SK-N-DZ (cell line): Measurements from ENCODE around the gene IL17RD.
"Not testable (repeated sequence)": the region's sequence is repeated elsewhere in the genome, so short reads cannot be mapped to it uniquely, and the experiment has no call there.

Source experiments
- DNase-seq: peaks from one replicate; pipeline ENCODE4 v3.0.0-alpha.2; 2015; ENCODE audit warnings: low spot score

Gene IL17RD

GRCh38 chr3:57093489-57093888, 71.7 kb downstream of the IL17RD start:
- DNase-seq = no peak

GRCh38 chr3:57091521-57092273, 73.5 kb downstream of the IL17RD start:
- DNase-seq = no peak

GRCh38 chr3:57089043-57089442, 76.1 kb downstream of the IL17RD start:
- DNase-seq = no peak

- DNase-seq = no peak
Observed at GRCh38 chr3:57088503-57088902, 76.7 kb downstream of the IL17RD start.

DNA sequence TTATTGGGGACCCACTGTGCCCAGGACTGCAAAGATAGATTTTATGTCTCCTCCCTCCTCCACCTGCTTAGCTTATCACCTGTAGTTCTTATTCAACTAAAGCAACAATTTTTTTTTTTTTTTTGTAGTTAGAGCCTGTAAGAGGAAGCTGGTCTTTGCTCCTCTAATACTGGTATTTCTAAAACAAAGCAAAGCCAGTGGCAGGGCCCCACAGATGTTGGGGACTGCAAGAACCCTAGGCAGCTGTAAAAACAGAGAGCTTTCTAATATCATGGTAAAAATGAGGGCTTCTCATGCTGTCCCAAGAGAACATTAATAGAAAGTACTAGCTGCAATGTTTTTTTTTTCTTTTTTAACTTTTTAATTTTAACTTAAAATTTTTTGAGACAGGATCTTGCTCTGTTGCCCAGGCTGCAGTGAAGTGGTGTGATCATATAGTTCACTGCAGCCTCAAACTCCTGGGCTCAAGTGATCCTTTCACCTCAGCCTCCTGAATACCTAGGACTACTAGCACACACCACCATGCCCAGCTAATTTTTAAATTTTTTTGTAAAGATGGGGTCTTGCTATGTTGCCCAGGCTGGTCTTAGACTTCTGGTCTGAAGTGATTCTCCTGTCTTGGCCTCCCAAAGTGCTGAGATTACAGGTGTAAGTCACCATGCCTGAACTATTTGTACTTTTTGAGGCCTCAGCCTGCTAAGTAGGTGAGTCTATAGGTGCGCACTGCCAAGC, 77.6 kb downstream of the IL17RD start:
- no peak for DNase-seq

- DNase-seq = no peak
Observed at GRCh38 chr3:57086201-57086600, 79.0 kb downstream of the IL17RD start.

DNA sequence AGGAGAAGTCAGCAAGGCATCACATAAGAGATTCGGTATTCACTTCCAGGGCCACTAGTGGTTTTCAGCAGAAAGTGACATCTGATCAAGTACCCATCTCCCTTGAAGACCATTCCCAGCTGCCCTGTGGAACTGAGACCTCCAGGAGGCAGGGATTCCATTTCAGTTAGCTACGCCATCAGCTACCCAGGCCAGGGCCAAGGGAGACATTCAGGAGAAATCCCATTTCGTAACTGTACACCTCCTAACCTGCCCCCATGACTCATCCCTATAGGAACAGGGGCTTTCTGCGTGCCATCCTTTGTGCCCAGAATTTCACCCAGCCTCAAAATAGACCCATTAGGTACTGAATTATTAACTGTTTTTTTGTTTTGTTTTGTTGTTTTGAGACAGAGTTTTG, 79.9 kb downstream of the IL17RD start:
- DNase-seq = no peak

GRCh38 chr3:57083266-57083995, 81.7 kb downstream of the IL17RD start:
- not testable (repeated sequence) for DNase-seq

GRCh38 chr3:57082481-57082880, 82.7 kb downstream of the IL17RD start:
- no peak for DNase-seq

DNA sequence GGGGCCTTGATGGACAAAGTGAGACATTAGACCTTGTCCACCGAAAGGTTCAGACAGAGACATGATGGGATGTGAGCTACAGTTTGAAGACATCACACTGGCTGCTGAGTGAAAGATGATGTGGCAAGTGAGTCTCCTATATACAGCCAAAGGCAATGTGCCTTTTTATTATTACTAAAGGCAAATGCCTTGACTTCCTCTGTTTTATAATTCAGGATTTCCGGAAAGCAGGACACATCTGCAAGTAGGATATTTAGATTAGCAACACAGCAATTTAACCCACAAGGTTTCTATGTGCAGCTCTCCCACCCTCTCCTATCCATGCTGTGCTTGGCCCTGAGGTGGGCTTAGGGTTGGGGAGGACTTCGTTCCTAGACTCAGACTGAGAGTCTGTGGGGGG, 84.0 kb downstream of the IL17RD start:
- no peak for DNase-seq

DNA sequence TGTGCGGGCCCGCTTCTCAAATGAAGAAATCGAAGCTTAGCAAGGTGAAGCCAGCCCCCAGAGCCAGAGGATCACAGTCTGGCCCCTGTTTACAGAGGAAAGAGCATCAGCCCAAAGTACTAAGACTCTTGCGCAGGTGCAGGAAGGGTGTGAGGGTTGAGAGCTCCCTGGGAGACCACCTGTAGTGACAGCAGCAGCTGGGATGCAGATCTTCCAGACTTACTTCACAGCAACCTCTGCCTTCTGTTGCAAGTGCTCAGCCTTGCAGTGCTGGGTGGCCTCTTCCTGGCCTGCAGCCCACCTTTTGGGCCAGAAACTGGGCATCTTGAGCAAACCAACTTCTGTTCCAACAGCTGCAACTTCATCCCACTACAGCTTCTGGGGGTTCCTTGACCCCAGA, 85.0 kb downstream of the IL17RD start:
- no peak for DNase-seq

- no peak for DNase-seq
Observed at GRCh38 chr3:57079474-57079831, 85.7 kb downstream of the IL17RD start.

DNA sequence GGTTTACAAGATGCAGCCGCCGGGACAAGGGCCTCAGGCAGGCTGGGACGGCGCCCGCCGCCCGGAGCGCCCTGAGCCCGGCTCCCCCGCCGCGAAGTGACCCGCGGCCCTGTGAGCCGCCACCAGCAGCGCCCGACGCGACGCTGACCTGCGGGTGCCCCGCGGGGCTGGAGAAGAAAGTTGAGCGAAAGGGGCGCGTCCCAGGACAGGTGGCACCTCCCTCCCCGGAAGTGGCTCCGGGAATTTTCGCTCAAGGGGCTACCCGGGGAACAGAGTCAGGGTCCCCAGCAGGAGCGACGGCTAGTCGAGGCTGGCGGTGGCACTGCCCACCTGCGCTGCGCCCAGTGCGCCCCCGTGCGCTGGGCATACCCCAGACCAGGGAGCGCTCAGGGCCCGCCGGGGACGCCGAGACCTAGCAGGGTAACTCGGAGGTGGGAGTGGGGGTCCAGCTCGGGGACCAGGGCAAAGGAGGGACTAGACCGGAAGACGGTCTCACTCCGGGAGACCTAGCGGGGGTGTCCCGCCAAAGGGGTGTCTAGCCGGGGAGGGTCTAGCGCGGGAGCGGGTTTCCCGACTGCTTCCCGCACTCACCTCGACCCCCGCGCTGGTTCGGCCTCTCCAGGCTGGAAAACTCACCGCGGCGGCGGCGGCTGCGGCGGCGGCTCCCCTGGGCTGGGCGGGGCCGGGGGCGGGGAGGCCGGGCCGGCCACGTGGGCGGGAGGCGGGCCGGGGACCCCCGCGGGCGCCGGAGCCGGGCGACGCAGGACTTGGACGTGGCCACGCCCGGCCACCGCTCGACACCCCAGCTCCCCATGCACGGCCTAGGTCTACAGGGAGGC, 86.3 kb downstream of the IL17RD start:
- peak; percentile 50 for DNase-seq

DNA sequence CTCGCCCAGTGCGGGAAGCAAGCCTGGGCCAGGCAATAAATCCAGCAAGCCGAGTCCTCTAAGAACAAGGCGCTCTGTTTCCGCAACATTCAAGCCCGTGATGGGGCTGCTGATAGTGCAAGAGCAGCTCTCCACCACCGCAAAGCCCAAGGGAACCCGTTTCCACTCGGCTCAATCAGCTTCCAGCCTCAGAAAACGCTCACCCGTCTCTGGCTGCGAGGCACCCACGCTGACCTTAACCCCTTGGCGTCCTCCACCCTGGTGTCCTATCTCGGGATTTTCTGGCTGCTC, 86.9 kb downstream of the IL17RD start:
- peak; percentile 79 for DNase-seq

GRCh38 chr3:57077630-57078343, 87.4 kb downstream of the IL17RD start:
- DNase-seq = no peak

GRCh38 chr3:57076422-57076951, 88.7 kb downstream of the IL17RD start:
- DNase-seq = no peak

DNA sequence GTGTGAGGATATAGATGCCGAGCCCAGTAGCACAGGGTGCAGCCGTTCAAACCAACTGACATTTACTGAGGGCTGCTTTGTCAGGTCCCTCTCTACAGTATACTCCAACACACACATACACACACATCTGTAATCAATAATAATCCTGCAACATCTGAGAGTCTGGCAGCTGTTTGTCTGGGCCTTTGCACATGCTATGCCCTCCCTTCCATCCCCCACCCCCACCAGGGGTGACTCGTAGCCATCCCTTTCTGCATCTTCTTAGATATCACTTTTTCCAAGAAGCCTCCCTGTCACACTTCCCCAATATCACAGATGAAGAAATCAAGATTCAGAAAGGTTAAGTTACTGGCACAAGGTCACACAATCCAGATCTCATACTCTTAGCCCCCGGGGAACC, 91.0 kb downstream of the IL17RD start:
- no peak for DNase-seq

- DNase-seq = no peak
Observed at GRCh38 chr3:57073628-57074027, 91.5 kb downstream of the IL17RD start.

DNA sequence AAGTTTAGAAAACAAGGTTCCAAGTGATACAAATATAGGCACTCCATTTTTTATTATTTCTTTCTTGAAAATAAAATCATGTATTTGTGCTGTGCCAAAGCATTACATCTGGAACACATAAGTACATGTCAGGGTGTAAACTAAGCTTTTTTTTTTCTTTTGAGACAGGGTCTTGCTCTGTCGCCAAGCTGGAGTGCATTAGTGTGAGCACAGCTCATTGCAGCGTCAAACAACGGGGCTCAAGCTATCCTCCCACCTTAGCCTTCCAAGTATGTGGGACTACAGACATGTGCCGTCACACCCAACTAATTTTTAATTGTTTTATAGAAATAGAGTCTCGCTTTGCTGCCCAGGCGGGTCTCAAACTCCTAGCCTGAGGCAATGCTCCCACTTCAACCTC, 95.7 kb downstream of the IL17RD start:
- DNase-seq = no peak

DNA sequence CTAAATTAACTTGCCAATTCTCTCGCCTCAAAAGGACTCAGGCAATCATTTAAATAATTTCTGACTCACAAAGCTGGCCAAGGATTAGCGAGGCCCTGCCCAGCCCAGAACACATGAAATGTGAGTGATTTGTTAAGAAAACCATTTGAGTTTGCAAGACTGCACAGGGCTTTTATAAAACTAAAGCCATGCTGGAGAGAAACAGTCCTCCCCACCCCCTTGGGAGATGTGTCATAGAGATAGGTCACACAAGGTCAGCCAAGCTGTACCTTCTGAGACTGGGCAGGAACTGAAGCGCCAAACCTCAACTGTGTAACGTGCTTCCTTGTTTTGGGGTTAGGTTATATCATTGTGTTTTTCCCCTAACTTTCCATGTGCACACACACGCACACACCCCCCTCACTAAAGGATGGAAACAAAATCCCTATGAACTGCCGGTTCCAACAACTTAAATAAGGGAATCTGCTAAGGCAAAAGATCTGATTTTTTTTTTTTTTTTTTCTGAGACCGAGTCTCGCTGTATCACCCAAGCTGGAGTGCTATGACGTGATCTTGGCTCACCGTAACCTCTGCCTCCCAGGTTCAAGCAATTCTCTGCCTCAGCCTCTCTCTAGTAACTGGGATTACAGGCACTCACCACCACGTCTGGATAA, 96.6 kb downstream of the IL17RD start:
- DNase-seq = peak; percentile 22
